Hematopoietic multipotent progenitor cell treated with erythropoietin and hydrocortisone succinate and interleukin-3 and kit ligand, for 17 days (in vitro differentiated cells): ENCODE results near the gene ACE.
A peak's percentile ranks its signal among the peaks of the same experiment; 100 is the strongest.

Source experiments
- DNase-seq: peaks from one replicate; pipeline ENCODE4 v3.0.0-alpha.2; 2015; ENCODE audit warnings: low spot score

ACE gene

DNA sequence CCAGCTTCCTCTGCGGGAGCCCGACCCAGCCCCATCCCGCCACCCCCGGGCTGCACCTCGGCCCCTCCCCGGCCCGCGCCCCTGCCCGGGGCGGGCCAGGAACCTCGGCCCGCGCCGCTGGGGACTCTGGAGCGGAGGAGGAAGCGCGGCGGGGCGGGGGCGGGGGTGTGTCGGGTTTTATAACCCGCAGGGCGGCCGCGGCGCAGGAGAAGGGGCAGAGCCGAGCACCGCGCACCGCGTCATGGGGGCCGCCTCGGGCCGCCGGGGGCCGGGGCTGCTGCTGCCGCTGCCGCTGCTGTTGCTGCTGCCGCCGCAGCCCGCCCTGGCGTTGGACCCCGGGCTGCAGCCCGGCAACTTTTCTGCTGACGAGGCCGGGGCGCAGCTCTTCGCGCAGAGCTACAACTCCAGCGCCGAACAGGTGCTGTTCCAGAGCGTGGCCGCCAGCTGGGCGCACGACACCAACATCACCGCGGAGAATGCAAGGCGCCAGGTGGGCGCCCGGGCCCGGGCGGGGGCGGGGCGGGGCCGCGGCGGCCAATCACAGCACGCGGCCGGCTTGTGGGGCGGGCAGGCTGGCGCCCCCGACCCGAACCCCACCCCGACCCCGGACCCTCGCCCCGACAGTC is at the start of gene ACE:
TSS of gene ACE (plus strand) at position 208 of the 626 bp plus-strand sequence. CDS start at position 242, 34 bp downstream.
- no peak for DNase-seq

GRCh38 chr17:63429766-63430165 is 47.1 kb upstream of the ACE start:
- no peak for DNase-seq

GRCh38 chr17:63430223-63430622 is 46.6 kb upstream of the ACE start:
- DNase-seq: no peak

- no peak for DNase-seq
Measured at GRCh38 chr17:63431618-63431938, 45.3 kb upstream of the ACE start.

GRCh38 chr17:63431939-63432804 is 44.7 kb upstream of the ACE start:
- peak; percentile 34 for DNase-seq

- no peak for DNase-seq
Measured at GRCh38 chr17:63433746-63434591, 42.9 kb upstream of the ACE start.

DNA sequence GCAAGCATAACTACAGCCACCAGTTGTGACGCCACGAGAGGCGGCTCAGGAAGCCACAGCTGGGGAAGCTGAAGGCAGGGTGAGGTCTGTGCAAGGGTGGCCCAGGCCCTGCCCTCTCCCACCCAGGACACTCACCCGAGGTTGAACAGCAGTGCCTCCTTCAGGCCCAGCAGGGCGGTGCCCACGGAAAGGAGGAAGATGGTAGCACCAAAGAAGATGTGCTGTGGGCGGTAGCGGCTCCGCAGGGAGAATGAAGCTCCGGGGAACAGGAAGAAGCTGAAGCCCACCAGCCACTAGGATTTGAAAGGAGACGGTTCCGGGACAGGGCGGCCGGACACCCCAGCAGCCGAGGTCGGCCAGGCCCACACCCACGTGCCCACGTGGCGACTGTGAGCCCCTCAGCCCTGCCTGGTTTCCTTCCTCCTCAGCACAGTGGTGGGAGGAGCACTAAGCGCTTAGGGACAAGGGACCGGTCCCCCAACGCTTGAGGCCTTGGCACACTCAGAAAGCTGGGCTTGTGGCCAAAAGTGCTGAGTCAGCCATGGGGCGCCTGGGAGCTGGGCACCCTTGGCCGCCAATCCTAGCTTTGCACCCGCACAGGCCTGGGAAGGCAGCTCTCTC is 41.8 kb upstream of the ACE start:
- peak; percentile 73 for DNase-seq

DNA sequence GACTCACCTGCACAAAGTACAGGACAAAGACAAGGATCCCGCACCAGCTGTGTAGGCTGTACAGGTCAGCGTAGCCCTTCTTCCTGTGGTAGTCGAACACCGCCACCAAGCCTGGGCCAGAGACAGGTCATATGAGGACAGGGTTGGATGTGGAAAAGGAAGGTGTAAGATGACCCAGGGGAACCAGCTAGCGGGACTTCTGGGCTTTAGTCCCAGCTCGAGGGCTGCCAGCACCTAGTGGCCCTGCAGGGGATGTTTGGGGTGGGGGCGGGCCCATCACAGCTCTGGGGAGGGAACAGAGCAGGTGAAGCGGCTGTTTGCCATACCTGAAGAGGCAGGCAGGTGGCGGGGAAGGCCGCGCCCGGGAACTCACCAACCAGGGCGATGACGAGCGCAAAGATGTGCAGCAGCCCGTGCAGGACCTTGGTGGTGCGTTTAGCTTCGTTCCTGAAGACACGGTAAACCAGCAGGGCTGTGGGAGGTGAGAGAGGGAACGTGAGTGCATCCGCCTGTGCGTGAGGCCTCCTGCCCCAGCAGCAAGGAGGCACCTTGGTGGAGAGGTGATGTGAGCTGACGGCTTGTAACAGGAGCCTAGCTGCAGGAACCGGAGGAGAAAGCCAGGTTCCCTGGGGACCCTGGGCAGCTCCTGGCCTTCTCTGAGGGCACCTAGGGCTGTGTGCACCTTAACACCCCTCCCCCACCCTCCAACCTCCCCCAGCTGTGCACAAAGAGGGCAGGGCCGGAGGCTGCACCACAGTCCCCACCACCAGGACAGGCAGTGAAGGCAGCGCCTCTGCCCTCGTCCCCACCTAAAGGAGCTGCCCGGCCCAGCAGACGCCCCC is 41.0 kb upstream of the ACE start:
- DNase-seq: no peak

DNA sequence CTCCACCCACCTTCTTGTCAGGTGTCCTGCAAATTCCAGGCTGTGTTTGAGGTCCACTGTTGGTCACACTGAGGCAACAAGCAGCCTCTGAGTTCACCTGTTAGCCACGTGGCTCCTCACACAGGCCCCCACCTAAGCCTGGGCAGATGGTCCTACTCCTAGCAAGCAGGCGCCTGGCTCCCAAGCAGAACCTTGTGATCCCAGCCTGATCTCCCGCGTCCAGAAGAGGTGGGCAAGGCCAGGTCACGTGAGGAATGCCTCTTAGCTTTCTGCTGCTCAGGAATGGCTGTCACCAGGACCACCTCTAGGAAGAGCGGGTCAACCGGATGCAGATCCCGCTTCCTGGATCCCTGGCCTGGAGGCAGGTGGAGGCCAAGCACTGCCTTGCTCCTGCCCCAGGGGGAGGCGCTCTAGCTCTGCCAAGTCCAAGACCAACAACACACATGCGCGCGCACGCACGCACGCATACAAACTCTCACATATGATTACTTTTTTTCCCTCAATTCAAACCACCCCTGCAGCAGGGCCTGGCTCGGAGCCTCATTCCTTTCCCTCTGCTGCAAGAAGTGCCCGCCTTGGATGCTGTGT is 40.2 kb upstream of the ACE start:
- DNase-seq: no peak

- no peak for DNase-seq
Measured at GRCh38 chr17:63437287-63438091, 39.4 kb upstream of the ACE start.

DNA sequence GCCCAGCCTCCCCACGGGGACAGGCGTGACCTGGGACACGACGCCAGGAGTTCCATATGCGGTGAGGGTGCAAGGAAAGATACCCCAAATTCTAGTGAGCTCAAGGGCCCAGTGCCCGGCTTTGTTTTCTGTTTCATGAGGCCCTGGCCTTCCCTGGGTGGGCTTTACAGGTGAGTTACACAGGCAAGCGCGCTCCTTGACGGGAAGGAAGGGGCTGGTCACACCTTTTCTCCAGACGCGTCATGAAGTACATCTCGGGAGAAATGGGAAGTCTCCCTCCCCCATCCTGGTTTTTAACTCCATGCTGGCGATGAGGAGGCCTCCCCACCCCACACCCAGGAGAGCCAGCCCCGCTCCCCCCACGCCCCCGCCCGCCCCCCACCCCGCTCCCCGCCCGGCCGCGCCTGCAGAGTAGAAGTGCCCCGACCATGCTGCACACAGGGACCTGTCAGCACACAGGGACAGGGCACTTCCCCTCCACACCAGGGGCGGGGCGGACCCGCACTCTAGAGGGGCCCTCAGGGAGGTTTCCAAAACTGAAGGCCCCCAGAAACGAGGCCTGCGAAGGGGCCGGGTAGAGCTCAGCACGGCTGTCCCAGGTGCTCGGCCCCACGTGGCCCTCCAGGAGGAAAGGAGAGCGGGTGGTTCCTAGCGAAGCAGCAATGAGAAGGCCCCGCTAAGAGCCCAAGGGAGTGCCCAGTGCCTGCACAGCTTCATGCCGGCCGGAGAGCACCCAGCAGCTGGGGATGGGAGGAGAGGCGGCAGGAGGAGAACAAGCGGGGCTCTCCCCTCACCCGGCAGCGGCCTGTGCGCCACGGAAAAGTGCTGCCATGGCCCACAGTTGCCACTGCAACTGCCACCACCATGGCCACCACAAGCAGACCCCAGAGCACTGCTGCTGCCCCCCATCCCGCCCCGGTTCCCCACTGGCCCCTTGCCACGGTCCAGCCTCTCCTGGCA is 38.5 kb upstream of the ACE start:
- no peak for DNase-seq

- no peak for DNase-seq
Measured at GRCh38 chr17:63439687-63440086, 37.2 kb upstream of the ACE start.

DNA sequence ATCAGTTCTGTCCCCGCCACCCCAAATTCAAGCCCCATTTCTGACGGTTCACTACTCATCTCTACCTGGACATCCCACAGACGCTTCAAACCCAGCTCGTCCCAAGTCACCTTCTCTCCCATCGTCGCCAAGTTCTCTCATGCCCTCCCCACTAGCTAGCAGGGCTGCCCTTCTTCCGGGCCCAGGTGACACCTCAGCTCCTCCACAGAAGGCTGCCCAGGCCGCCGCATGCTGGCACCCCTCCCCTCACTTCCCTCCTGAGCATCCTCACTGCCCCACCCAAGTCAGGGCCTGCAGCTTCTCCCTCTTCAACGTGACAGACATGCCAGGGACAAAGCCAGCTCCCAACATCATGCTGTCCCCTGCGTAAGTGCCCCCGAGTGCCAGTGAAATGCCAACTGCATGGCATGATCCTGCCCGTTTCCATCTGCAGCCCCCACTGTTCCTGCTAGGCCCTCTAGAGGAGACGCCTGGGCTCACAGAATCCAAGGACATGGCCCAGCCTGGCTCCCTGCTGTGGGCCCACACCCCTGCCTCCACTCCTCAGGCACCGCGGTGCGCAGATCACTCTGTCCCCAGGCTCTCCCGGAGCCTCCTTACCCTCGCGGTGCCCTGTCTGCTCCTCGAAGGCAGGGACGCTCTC is 36.6 kb upstream of the ACE start:
- DNase-seq: no peak

GRCh38 chr17:63440770-63441335 is 36.0 kb upstream of the ACE start:
- DNase-seq: no peak

DNA sequence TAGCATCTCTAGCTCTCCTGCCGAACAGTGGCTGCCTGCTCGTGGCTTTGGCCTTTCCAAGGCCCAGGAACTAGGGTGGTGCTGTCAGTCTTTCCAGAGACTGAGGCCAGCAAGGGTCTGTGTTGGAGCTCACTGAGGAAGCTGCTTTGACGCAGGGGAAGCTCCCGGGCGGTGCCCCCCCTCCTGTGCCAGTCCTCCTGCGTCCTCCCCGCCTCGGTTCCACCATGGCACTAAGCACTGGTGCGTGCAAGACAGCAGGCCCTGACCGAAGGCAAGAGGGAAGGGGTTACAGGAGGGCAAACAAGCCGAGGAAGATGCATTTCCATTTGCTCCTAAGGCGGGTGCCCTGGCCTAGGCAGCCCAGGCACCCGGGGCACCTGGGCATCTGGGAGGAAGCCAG is 35.2 kb upstream of the ACE start:
- no peak for DNase-seq

DNA sequence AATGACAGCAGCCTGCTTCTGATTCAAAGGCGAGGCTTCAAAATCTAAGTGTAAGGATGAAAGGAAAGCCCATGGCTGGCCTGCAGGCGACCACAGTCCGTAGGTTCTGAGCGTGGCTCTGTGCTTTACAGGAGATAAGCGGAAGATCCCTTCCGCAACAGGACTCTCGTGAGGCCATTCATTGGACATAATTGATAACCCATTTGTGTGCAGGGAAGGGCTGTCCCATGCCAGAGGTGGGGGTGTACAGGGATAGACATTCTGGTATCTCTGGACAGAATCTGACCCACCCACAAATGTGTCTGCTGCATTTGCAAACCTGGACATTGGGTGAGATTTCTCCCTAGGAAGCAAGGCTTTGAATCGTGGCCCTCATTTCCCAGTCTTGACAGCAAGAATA is 34.8 kb upstream of the ACE start:
- no peak for DNase-seq

- DNase-seq: no peak
Measured at GRCh38 chr17:63442549-63443035, 34.3 kb upstream of the ACE start.

DNA sequence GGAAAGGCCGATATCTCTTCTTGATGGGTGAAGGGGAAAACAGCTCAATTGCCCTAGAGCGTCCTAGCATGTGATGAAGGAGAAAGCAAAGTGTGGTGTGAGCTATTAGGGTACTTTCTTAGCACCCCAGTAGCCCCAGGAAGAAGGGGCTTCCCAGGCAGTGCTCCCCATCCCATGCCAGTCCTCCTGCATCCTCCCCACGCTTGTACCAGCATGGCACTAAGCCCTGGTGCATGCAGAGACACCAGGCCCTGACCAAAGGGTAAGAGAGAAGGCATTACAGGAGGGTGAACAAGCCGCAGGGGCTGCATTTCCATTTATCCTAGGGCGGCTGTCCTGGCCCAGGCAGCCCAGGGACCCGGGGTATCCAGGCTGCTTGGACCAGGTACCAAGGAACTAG is 33.8 kb upstream of the ACE start:
- no peak for DNase-seq
